Measurements from ENCODE around the gene RERE.

GRCh38 chr1:8586438-8586837, 231.0 kb downstream of the RERE start:
- TF ChIP-seq CTCF (IDR thresholded peaks at IDR 0.05; ENCODE audit: insufficient read depth, low read length, poor library complexity, severe bottlenecking) (no peak), EZH2phosphoT487 (conservative IDR thresholded peaks at IDR 0.05; ENCODE audit: low read length) (no peak)

All from SU-DHL-6 (cell line).